ENCODE data around the gene IDI1.
"Not testable (repeated sequence)": the region's sequence is repeated elsewhere in the genome, so short reads cannot be mapped to it uniquely, and the experiment has no call there.

The IDI1 gene

DNA sequence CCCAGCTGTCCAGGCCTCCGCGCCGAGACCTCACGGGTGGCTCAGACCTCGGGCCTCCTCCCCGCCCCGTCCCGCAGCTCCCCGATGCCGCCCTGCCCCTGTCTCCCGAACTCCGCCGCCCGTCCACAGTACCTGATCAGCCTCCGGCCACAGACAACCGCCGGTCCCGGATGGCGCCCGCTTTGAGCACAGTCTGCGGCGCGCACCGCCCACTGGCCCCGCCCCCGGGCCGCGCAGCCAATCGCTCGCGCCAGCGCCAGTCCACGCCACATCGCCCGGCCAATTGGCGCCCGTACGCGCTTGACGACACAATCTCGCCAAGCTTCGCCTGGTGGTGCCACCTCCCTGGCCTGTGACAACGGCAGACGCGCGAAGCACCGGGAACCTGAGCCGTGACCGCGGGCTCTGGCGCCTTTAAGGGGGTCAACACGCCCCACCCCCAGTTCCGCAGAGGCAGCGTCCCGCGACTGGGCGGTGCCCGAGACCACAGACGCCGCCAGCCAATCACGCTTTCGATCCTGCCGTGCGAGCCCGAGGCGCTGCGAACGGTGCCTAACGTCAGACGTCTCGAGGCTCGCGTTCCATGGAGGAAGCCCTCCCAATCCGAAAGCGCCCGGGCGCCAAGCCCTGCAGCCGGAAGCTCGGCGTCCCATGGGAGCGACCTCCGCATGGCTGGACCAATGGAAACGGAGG, at the start of gene IDI1:
IDI1 (minus strand) TSS at position 388 of the 693 bp plus-strand sequence; CDS start at position 272, 116 bp downstream.
- peak; percentile 95 to 98 (median 96) for DNase-seq

DNA sequence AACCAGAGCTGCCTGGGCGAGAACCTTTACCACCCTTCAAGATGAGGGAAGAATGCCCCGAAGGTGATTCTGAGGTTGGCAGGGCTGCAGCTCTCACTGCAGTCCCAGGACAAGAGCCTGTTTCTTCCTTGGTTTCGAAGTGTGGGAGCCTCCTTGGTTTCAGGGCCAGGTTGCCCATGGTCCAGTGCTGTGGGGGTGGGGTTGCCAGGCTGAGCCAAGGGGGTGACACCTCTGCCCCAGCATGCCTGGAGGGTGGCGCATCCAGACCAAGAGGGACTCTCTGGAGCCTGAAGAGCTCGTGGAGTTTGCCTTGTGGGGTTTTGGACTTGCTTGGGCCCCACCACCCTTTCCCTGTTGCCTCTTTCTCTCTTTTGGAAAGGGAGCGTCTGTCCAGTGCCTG, 48.5 kb upstream of the IDI1 start:
- no peak for DNase-seq

DNA sequence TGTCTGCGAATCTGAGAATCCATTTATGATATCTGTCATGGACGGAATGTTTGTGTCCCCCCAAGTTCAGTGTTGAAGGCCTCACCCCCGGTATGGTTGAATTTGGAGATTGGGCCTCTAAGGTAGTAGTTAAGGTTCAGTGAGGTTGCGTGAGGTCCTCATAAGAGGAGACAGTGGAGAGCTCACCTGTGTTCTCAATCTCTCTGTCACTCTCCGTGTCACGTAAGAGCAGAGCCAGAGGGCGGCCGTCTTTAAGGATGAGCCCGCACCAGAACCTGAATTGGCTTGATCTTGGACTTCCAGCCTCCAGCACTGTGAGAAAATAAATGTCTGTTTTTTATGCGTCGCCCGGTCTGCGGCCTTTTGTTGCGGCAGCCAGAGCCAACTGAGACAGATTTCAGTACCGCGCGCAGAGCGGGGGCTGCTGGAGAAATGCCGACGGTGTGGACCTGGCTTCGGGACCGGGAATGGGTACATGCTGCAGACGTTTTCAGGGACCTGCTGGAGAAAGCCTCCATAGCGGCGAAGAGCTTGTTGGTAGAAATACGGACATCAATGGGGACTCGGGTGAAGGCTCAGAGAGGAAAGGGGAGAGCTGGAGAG, 47.5 kb upstream of the IDI1 start:
- no peak for DNase-seq

DNA sequence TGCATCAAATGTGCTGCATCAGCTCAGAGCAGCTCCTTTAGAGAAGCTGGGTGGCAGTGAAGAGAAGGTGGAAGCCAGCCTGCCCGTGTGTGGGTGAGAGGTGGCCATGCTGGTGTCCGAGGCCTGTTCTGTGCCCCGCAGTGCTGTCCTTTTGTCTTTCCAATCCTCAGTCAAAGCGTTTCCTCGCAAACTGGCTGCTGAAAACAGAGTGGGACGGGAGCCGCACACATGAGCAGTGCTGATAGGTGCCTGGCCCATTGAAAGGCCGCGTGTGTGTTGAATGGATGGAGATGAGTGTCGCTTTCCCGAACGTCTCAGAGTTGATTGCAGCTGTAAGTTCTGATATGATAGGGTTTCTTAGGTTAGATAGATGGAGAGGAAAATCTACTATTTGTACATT, 46.6 kb upstream of the IDI1 start:
- DNase-seq: no peak

DNA sequence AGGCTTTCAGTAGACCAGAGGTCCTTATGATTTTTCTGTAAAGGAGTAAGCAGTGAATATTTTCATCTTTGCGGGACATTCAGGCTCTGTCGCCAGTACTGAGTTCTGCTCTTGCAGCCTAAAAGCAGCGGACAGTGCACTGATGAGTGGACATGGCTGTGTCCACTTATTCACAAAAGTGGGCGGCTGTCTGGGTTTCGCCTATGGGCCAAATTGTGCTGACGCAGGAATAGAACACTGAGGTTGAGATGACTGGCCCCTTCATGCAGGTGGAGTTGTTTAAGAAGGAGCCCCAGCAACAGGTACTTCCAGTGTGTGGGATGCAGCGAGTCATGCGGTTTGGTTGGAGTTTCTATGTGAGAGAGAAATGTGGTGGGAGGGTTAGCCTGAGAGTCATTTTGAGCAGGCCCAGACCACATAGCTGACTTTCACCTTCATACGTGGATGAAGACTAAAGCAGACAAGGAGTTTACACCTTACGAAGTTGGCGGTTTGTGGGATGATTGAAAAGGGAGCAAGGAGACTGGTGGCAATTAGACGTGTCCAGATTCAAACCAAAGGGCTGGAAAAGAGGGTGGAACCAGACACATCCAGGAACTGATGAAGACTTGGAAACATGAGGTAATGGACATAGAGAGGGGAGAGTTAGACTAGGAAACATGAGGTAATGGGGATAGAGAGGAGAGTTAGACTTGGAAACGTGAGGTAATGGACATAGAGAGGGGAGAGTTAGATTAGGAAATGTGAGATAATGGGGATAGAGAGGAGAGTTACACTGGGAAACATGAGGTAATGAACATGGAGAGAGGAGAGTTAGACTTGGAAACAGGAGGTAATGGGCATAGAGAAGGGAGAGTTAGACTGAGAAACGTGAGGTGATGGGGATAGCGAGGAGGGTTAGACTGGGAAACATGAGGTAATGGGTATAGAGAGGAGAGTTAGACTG, 45.5 kb upstream of the IDI1 start:
- no peak for DNase-seq

DNA sequence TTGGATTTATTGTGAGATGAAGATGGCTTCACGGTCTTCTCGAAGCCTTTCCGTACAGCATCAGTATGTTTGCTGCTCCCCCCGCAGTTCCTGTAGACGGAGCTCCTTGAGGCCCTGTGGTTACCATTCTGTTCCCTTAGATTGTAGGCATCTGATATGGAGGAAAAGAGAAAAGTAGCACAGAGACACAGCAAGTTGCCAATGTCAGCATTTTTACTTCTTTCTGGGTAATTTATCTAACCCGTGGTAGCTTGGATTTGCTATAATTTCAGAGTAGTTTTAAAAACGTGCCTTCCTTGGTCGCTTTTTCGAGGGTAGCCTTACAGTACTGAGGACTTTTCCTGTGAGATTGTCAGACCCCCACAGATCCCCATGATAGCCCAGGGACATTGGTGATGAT, 44.8 kb upstream of the IDI1 start:
- no peak for DNase-seq

DNA sequence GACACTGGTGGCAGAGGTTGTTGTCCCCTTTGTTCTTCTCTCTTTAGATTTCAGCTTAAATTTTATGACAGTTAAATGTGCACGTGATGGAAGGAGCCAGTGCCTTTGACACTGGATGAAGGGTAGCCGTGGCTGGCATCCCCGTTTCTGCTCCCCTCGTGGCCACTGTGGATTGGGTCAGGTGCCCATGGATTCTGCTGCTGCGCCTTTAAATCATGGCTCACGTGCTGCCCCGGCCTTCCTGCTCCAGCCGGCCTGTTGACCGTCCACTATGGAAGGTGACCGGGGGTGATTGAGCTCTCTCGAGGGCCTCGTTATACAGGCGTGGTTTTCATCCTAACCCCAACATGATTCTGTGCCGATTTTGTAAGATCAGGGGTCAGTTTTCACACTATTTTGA, 41.8 kb upstream of the IDI1 start:
- DNase-seq: no peak

DNA sequence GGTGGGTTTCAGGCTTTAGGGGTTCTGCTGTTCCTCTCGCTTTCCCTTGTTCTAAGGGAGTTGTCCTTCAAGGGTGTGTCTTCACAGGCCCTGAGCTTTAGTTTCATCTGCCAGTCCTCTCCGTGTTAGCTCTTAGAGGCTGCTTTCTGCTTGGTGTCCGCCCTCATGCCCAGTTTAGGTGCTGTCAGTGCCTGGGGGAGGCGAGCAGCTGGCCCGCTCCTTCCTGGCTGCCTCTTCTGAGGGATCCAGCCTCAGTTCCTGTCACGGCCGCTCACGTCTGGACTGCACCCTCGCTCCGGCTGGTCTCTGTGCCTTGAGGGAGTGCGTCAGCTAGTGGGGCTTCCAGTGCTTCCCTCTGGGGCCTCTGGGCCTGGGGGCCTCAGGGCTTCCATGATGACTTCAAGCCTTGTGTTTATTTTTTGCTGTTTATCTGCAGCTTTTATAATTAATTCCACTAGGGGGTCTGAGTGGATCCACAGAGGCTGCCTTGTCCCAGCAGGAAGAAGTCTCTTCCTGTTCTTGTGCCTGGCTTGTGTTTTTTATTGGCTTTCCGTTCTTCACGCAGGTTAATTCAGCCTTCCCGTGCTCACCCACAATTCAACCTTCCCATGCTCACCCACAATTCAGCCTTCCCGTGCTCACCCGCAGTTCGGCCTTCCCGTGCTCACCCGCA, 40.2 kb upstream of the IDI1 start:
- no peak for DNase-seq

DNA sequence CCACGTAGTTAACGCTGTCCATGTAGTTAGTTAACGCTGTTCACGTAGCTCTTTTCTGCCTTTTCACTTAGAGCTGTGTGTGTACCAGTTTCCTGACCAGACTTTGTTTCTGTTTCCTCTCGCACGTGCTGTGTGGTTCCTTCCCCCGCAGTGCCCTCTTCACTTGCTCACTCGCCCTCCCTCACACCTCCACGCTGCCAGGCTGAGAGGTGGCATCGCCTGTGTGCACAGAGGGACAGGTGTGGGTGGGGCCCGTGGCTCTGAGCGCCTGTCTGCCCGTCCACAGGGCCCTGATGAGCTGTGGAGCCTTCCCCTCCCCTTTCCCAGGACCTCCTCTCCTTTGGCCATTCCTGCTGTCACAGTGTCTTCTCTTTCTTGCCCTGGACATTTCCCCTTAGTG, 37.9 kb upstream of the IDI1 start:
- no peak for DNase-seq

DNA sequence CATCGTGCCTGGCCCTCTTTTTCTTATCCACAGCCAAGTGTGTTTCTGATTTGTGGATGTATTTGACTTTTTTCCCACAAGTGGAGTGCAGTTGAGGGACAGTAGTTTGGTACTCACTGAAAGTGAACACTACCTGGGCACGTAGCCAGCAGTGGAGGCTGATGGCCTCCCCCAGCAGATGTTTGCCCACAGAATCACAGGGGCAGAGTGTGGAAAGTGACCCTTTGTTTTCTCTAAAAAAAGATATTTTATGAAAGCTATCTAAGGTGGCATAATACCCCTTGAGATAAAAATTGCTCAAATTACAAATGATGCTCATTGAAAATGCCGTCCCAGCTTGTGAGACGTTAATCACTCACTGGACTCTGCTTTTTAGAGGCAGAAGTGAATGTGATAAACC, 36.3 kb upstream of the IDI1 start:
- DNase-seq: no peak

DNA sequence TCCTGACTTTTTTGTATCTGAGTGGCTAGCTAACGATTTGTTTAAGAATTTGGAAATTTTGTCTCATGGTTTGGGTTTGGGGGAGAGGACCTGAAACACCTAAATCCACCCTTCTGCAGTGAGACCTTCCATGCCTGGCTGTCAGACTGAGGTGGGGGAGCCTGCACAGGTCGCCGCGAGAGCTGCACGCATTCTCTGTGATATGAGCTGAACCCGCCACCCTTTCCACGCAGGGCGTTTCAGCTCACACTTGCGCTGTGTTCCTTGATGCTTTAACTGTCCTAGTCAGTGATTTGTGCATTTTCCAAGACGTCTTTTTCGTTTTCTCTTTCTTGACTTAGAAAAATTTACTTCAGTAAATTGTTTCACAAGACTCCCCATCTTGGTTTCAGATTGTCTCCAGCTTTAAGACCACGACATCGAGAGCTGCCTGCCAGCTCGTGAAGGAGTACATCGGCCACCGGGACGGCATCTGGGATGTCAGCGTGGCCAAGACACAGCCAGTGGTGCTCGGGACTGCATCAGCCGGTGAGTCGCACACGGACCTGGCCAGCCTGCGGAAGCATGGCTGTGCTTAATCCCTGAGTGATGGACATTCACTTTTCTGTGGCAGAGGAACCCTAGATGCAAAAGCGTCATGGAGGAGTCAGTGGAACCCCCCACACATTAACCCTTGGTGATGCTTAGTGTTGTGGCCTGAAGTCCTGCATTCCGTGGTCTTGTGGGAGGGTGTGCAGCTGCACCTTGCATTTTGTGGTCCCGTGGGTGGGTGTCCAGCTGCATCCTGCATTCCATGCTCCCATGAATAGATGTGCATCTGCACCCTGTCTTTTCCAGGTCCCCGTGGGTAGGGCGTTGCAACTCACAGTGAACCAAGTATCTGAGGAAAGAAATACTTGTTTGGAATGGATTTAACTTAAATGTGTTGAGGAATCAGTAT, 35.4 kb upstream of the IDI1 start:
- no peak for DNase-seq

DNA sequence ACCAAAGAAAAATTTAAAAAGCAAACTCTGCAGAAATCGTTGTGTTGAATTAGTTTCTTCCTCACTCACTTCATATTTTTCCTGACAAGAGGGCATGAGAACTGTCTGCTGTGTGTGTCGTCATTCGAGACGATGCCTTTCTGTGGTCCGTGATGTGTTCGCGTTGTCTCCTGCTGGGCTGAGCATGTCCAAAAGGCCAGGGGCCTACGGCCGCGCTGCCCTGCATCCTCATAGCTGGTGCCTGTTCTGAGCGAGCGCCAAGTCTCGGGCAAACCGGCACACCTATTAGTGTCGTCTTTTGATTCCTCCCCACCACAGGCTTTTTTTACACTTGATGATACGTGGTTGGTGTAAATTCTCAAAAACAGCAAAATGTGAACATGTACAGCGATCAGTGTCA, 34.7 kb upstream of the IDI1 start:
- no peak for DNase-seq

DNA sequence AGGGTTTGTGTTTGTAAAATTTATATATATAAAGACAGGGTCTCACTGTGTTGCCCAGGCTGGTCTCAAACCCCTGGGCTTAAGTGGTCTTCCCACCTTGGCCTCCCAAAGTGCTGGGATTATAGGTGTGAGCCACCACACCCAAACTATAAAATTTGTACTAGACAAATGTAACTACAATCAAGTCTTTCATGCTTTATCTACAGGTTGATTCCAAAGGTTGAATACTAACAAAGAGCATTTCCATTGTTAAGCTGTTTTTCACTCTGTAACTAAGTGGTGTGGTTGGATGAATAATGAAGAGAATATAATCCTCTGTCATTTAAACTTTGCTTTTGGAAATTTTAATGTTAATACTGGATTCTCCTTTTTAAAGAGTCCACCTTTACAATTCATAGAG, 29.7 kb upstream of the IDI1 start:
- DNase-seq: no peak

DNA sequence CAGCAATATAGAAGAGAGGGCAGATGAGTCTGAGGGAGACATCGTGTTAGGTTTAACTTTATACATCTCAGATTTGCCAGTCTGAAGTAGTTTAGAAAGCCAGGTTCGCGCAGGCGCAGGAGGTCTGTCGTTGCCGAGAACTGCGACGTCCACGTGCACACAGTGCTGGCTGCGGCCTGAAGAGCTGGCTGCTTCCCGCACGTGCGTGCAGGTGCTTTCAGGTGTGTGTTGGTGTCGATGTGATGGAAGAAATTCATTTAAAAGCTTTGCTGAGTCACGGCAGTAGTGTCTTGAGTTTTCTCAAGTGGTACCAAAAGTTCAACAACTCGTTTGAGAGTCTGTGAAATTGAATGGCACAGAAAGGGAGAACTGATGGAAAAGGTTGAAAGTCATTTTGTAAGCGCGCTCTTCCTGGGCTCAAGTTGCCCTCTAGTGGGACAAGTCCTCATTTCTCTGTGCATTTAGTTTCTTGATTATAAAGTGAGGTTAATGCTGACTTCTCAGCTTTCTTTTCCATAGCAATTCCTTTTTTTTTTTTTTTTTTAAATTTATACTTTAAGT, 25.9 kb upstream of the IDI1 start:
- no peak for DNase-seq

DNA sequence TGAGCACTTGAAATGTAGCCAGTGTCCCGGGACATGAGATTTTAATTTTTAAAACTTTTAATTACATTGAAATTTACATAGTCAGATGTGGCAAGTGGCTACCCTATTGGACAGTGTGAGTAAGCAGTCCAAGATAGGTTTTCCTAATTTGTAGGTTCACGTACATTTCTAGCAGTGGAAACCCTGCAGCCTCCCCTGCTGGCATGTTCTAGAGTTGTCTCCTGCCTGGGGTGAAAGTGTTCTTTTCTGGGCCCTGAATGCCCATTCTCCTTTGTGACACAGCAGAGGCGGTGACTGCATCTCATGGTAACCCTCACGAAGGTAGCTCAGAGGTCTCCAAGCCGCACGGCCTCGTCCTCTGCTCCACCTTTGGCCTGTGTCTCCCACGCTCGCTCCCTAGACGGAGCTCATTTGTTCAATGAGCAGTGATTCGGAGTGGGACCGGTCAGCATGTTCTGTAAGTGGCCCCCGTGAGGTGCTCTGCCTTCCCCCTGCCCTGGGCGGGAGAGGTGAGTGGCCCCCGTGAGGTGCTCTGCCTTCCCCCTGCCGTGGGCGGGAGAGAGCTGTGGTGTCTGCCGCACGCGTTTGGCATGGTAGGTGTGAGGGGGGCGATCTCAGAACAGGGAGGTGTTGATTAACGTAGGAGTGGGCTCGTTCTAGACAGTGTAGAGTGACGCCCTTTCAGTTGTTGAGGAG, 25.3 kb upstream of the IDI1 start:
- DNase-seq: no peak

DNA sequence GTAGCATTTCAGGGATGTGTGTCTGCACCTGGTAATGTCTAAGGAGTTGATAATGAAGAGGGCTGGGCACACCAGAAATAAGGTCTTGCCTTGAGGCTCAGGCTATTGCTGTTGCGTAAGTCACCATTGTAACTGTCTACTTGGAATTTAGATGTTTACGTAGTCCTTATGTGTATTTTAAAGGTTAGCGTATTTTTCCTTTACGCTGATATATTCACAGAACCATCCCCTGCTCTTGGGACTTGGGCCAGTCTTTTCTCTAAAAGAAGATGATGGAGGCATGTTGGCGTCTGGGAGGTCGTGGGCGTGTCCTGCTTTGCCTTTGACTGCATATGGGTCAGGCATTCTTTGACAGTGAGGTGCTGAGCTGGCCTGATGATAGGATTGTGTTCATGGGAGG, 22.0 kb upstream of the IDI1 start:
- DNase-seq: no peak

DNA sequence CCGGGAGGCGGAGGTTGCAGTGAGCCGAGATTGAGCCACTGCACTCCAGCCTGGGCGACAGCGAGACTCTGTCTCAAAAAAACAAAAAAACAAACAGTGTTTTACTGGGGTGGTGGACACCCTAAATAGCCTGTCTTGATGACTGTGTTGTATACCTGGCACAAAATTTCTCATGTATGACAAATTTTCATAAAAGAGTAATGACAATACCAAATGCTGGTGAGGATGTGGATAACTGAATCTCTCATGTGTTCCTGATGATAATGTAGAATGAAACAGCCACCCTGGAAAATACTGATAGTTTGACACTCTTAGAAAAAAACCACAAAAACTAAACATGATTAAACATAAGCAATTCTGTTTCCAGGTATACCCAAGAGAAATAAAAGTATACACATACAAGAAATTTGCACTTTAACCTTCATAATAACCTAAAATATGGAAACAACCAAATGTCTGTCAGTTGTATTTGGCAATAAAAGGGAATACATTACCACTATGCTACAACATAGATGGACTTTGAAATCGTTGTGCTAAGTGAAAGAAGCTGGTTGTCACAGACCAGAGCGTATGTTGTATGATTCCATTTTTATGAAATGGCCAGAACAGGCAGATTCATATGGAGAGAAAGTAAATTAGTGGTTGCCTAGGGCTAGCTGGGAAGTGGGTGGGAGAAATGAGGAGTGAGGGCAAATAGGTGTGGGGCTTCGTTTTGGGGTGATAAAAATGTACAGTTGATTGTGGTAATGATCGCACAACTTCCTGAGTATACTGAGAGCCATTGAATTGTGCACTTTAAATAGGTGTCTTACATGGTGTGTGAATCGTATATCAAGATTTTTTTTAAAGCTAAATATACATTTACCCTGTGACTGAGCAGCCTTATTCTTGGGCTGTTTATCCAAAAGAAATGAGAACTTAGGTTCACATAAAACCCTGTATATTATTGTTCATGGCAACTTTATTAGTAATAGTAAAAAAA, 19.8 kb upstream of the IDI1 start:
- DNase-seq: no peak

DNA sequence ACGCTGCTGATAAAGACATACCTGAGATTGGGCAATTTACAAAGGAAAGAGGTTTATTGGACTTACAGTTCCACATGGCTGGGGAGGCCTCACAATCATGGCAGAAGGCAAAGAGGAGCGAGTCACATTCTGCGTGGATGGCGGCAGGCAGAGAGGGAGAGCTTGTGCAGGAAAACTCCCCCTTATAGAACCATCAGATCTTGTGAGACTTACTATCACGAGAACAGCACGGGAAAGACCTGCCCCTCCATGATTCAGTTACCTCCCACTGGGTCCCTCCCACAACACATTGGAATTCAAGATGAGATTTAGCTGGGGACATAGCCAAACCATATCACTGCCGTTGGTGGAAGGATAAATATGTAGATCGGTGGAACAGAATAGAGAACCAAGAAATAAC, 17.8 kb upstream of the IDI1 start:
- not testable (repeated sequence) for DNase-seq

DNA sequence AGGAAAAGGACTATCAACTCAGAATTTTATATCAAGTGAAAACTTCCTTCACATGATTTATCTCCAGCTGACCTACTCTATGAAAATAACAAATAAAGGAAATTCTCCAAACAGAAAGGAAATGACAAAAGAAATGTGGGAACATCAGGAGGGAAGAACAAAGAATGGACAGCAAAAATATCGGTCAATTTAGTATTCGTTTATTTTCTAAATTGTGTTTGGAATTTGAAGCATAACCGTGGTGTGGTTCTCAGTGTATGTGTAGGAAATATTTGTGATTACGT, 16.0 kb upstream of the IDI1 start:
- no peak for DNase-seq

DNA sequence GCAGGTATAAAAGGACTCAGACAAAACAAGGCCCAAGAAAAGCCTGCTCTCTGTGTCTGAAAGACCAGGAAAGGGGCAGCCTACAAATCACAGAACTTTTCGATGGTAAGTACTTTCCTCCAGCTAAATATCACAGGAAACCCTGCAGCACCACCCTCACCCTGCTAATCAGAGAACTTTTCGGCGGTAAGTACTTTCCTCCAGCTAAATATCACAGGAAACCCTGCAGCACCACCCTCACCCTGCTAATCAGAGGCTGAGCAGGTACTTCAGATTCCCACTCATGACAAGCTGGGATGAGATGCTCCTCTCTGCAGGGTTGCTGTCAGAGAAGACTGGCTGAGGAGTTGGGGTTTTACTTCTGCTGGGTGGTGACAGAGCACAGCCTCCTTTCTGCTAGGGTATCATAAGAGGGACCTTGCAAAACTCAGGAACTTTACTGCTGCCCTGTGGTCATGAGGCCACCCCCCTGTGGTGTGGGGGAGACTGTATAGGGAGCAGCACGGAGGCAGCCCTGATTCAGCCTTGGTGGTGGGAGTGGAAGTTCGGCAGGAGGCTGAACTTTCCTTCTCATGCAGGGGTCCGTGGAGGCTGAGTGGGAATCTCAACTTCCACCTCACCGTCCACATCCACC, 14.4 kb upstream of the IDI1 start:
- no peak for DNase-seq
